GM19193 (cell line): ENCODE measurements around the gene TSHZ2.

Experiments
- POLR2A ChIP-seq: IDR thresholded peaks from 4 replicates; pipeline ENCODE4 v1.6.1; 2011; ENCODE audit not compliant: insufficient read depth, insufficient read length; ENCODE audit errors: extremely low read depth

TSHZ2 gene

DNA sequence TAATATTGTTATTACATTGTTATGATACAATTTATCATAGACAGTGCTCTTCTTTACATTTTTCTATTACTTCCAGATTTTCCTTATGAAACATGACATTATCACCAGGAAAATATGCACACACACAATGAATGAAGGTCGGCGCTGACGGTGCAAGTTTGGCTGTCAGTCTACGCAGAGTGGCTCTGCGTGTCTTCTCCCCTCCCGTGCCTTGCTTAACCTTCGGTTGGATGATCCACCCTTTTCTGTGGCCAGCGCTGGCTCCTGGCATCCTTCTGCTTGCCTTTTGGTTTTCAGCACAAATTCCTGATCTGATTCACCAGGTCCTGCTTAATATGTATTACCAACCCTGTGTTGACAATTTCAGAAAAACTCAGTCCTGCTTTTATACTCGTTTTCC, 157.4 kb downstream of the TSHZ2 start:
- no peak for TF ChIP-seq POLR2A

- TF ChIP-seq POLR2A: no peak
Measured at GRCh38 chr20:53130795-53131194, 158.6 kb downstream of the TSHZ2 start.

GRCh38 chr20:53133125-53133524, 161.0 kb downstream of the TSHZ2 start:
- no peak for TF ChIP-seq POLR2A

- no peak for TF ChIP-seq POLR2A
Measured at GRCh38 chr20:53133628-53134027, 161.5 kb downstream of the TSHZ2 start.

DNA sequence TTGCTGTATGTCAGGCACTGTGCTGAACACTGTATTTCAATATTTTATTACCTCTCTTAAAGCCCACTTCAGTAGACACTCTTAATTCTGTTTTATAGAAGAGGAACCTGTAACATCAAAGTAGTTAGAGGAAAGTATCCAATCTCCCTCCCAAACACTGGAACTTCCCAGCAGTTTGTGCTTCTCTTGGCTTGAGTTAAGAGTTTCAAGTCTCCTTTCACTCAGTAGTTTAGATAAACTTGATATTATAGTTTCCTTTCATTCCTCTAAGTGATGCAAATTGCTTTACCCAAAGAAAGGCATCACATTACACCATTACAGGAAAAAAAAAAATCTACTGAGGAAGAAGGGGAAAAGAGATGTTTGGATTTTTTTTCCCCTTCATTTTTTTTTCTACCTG, 164.3 kb downstream of the TSHZ2 start:
- no peak for TF ChIP-seq POLR2A

DNA sequence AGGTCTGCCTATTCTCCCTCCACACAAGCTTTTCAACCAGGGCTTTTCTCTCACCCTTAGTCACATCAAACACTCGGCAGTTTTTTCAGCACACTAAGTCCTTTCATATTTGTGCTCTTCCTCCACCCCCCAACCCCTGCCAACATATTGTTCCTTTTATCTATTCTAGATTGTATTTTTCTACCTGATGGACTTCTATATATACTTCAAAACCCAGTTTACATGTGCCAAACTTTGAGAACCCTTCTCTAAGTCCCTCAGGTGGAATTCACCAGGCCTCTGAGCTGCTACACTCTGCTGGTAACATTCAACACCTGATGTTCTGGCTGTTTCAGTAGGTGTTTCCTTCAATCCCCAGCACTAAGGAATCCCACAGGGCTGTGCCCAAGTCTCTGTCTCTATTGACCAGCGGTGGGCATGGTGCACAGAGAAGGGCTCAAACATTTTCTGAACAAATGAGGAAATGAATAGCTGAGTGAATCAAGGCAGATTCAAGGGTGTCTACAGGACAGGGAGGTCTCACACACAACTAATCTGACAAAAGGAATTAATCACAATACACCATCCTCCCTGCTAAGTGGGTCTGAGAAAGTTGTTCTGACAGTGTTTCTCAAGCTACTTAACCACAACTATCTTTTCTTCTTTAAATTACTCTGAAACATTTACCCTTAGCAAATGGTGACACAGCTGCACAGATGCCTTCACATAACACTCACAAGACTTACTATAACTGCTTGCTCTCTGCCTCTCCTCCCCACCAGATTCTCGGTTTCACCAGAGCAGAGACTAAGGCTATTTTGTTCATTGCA, 166.5 kb downstream of the TSHZ2 start:
- TF ChIP-seq POLR2A: no peak

DNA sequence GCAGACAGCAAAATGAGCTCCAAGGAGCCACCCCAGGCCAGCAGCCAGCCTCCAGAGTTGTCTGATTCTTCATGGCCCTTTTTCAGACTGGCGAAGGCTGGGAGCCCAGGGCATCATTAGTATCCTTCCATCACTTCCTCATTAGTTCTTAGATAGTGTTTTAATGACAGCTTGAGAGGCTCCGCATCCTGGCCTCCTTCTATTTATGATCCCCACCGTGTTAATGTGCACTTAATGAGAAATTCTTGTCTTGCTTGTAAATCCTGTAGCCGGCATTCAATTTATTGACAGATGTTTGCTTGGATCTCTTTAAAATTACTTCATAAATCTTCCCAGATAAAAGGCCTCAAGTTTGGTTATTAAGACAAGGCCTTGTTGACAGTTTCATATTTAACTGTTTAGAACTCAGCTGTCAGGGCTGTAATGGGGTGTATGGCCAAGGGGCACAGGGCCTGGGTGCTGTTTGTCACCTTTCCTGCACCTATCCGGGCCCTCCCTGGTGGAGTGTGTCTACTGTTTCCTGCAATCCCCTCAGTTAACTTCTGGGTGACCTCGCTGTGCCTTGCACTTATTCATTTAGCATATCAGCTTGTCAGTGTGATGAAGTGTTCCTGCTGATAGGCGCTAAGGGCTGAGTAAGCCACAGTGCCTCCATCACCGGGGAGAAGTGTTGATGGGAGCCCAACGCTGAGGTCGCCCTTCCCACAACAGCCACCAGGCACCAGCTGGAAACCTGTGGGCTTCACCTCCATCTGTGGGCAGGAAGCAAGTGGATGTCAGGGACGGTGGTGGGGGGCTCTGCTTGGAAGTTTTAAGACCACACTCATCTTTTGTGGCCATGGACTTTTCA, 169.3 kb downstream of the TSHZ2 start:
- no peak for TF ChIP-seq POLR2A

GRCh38 chr20:53142225-53143127, 170.3 kb downstream of the TSHZ2 start:
- no peak for TF ChIP-seq POLR2A

DNA sequence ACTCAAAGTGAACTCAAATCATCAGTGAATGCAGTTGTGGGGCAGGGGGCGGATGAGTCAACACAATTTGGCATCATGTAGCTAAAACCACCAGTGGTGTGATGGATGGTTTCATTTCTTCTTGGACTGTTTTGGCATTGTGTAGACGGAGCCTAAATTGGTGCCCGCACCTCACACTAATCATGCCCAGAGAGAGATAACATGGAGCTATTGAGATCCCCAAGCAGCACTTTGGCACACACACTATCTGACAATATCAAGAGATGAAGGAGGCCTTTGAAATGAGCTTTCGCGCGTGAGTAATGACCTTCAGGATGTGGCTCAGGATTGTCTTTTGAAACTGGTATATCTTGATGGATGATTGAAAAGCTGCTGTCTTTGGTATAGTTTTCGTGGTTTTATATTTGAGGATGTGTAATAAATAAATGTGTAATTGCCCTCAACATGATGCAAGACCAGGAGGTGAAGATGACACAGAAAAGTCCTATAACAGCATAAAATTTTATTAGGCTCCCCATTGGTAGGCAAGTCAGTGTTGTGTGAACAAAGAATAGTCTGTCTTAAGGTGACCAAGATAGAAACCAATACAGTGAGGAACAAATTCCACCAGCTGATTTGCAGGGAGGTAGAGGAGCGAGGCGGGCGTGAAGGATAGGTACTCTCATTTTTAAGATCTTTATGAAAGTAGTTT, 174.2 kb downstream of the TSHZ2 start:
- no peak for TF ChIP-seq POLR2A

DNA sequence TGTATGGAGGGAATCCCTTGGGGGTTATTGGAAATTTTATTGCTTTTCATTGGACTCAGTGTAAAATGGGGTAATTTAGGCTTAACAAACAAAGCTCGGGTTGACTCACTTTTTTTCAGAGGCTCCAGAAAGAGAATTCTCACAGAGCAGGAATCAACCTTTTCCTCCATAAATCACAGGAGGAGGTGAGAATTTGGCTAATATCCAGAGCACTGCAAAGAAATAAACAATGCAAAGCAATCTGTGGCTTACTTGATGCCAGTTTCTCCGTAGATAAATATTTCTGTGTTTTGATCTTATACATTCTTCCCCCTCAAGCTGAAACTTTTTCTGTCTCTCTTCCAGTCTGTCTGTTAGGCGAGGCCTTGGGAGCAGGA, 176.6 kb downstream of the TSHZ2 start:
- no peak for TF ChIP-seq POLR2A

DNA sequence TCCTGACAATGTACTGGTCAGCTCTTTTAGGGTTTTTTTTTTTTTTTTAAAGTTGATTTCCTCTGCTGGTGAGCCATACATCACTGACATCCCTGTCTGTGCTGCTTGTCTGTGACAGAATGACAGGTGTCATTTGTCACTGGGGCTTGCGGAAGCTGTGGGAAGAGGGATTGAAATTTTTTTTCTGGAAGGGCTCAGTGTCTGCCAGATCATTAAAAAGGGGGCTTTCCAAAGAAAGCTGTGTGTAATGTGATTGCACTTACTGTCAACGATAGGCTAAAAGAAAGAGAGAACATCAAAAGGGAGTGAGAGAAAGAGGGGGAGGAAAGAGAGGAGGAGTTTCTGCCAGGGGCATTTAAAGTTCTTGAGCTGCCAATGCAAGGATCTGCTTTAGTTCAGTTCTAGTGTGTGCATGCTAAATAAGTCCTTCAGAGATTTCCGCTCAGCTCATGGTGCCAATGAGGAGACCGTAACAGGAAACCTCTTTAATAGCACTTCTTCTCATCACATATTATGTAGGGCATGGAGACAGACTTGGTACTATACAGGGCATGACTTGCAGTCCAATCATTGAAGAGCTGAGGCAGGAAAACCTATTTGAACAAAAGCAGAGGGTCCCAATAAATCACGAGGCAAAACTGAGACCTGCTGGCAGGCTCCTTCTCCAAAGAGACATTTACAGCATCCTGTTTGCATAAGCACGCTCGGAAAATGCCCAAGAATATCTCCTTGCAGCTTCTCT, 177.2 kb downstream of the TSHZ2 start:
- TF ChIP-seq POLR2A: no peak

DNA sequence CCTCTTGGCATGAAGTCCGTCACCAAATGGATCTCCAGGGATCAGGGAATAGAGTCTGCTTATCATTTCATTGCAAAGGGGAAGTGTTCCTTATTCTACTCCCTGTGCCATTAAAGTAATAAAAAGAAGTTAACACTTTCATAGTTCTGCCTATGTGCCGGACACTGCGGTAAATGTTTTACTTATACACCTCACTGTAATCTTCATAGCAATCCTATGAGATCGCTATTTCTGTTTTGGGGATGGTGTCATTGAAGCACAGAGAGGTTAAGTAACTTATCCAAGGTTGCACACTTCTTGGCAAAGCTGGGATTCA, 177.7 kb downstream of the TSHZ2 start:
- TF ChIP-seq POLR2A: no peak

DNA sequence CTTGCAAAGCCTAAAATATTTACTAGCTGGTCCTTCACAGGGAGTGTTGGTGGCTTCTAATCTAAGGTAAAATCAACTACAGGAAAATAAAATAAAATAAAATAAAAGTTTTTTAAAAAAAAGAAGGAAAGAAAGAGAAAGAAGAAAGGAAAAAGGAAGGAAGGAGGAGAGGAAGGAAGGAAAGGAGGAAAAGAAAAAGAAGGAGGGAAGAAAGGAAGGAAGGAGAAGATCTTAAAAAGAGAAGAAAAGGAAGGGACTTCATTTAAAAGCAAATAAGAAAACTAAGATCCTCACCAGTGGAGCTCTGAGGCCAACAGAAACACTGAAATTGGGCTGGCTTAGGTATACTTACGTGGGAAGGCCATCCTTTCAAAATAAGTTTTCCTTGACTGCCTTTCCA, 178.4 kb downstream of the TSHZ2 start:
- TF ChIP-seq POLR2A: no peak

GRCh38 chr20:53152228-53152627, 180.1 kb downstream of the TSHZ2 start:
- TF ChIP-seq POLR2A: no peak
